M059J (cell line): ENCODE results near the gene LCA5L. TPM values are rescaled to one million over a fixed set of nuclear protein-coding genes. Genes with fewer than 3 reads are reported as not detected.

Experiments
- DNase-seq: peaks from one replicate; pipeline ENCODE4 v3.0.0-alpha.2; 2012; ENCODE audit warnings: low read depth
- total RNA-seq: library from RNA; depleted of rRNA; stranded (reverse); fragments of >200 nt; shearing (Covaris generic); gene quantifications from 2 replicates; pipeline ENCODE4 v1.2.3, GENCODE V29; 2014; rRNA removed

The LCA5L gene
- total RNA-seq = 0.30 and 1.8 TPM in 2 replicates

GRCh38 chr21:39445321-39446269 lies at the start of gene LCA5L:
Gene LCA5L, minus strand, starts transcription at chr21:39445778. Its CDS starts 17,285 bp downstream, at chr21:39428493.
- DNase-seq = peak; percentile 93

DNA sequence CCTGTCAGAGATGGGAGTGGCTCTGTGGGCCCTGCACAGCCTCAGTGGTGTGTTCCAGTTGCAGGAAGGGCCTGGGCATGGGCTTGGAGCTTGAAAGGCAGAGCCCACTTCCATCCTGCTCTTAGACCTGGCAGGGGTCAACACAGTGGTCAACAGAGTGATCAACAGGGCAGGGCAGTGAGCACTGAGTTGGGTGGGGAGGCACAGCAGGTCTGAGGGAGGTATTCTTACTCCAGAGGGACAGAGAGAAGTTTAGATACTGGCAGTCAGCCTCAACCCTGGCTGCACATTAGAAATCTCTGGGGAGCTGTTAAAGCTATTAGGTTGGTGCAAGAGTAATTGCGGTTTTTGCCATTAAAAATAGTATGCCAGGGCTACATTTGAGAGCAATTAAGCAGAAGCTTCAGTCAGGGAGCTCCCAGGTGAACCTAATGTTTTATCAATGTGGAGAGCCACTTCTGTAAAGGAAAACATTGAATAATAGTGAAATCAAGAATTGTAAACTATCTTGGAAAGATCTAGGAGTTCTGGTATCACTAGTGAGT lies 43.9 kb upstream of the LCA5L start:
- no peak for DNase-seq

DNA sequence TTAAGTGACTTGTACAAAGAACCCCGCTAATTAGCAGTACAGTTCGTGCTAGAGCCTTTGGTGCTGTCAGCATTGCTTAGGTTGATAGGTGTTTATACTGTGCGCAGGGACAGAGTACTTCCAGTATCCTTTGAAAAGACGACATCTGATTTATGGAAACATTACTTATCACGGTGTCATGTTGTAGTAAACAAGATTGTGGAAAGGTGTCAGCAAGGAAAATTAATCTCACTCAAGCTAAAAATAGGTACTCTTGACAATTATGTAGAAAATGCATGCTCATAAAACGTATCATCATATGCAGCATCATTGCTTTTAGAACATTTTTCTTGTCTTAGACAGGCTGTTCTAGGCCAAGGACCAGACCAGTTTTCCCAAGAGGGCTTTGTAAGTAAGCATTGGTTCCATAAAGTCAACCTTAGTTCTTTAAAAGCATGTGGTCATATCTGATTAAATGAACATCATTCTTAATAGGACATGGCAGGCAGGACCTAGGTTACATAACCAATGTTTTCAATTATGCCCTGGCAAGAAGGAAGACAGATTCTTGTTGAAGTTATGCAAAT lies 39.2 kb upstream of the LCA5L start:
- no peak for DNase-seq

GRCh38 chr21:39483917-39484316 lies 38.3 kb upstream of the LCA5L start:
- peak; percentile 61 for DNase-seq

- no peak for DNase-seq
Observed at GRCh38 chr21:39481886-39482285, 36.3 kb upstream of the LCA5L start.

GRCh38 chr21:39480271-39480670 lies 34.7 kb upstream of the LCA5L start:
- DNase-seq = no peak

DNA sequence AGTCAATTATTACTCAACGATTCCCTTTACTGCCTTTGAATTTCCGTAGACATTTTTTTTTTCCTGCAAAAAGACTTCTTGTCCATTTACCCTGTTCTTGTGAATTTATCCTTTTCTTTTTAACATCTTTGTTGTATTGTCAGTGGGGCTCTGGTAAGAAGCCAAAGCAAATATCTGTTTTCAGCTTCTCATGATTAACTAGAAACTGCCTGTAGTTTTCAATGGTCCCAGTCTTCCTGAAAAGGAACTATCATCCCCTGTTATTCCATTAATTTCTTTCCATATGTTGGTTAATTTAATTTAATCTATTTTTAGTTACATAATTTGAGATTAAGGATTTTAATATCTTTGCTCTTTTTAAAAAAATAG lies 34.2 kb upstream of the LCA5L start:
- DNase-seq = no peak

GRCh38 chr21:39479164-39479813 lies 33.7 kb upstream of the LCA5L start:
- no peak for DNase-seq

DNA sequence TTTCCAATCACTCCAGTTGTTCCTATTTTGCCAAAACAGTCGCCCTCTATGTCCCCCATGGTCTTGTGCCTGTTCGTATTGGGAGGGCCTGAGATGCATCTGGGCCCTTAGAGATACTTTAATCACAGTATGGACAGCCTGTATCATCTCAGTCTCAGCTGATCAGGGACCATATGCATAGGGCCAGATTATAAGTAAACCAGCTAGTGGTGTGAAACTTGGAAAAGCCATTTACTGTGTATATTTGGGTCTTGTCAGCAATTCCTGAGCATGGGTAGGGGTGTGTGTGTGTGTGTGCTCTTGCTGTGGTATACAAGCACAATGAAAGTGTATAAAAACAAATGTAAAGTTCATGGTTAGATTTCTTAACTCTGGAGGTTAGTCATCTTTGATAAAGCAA lies 29.0 kb upstream of the LCA5L start:
- no peak for DNase-seq

DNA sequence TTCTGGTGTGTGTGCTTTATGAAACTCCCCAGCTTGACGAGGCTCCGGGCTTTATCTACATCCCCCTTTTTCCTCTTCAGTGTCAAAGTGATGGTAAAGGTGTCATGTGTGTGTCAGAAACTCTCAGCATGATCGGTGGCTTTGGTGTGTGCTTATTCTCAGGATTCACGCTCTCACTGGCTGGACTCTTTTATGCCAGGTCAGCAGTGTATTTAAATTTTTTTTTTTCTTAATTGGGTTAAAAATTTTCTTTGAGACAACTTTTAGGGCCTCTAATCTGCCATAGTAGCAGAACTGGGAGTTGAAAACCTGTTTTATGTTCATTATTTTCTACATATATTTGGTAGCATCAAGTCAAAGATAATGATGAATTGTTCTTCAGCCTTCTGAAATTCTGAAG lies 27.2 kb upstream of the LCA5L start:
- DNase-seq = no peak

GRCh38 chr21:39471598-39471997 lies 26.0 kb upstream of the LCA5L start:
- no peak for DNase-seq

GRCh38 chr21:39468559-39468958 lies 23.0 kb upstream of the LCA5L start:
- no peak for DNase-seq

GRCh38 chr21:39467746-39468145 lies 22.2 kb upstream of the LCA5L start:
- DNase-seq = no peak

GRCh38 chr21:39466584-39466983 lies 21.0 kb upstream of the LCA5L start:
- DNase-seq = no peak

DNA sequence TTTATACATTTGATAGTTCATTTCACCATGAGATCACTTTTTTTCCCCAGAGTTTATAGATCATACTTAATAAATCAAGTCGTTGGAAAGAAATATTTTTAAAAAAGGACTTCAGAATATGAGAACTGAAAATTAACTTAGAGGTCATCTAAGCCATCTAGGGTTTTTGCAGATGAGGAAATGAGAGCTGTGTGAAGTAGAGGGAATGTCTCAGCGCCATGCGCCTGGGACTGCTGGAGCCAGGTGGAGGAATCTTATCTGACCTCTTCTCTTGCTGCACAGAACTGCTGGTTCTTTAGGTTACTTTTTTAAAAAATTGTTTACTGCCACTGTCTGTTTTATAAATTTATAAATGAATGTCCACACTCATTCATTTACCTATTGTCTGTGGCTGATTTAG lies 17.7 kb upstream of the LCA5L start:
- DNase-seq = no peak

DNA sequence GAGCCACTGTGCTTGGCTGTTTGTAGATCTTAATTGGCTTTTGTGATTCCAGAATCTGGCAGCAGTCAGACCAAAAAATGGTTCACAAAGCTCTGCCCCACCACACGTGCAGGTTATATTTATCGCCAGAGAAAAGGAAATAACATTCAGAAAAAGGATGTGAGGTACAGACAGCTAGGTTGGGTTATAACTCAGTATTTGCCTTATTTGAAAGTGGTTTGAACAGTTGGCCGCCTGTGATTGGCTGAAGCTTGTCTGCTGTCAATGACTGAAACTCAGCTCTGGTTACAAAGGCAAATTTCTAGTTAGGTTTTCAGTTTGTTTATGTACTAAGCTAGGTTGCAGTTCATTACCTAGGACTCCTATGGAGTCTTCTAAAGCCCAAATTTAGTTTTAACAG lies 15.8 kb upstream of the LCA5L start:
- DNase-seq = no peak

GRCh38 chr21:39456665-39457064 lies 11.1 kb upstream of the LCA5L start:
- peak; percentile 5 for DNase-seq

DNA sequence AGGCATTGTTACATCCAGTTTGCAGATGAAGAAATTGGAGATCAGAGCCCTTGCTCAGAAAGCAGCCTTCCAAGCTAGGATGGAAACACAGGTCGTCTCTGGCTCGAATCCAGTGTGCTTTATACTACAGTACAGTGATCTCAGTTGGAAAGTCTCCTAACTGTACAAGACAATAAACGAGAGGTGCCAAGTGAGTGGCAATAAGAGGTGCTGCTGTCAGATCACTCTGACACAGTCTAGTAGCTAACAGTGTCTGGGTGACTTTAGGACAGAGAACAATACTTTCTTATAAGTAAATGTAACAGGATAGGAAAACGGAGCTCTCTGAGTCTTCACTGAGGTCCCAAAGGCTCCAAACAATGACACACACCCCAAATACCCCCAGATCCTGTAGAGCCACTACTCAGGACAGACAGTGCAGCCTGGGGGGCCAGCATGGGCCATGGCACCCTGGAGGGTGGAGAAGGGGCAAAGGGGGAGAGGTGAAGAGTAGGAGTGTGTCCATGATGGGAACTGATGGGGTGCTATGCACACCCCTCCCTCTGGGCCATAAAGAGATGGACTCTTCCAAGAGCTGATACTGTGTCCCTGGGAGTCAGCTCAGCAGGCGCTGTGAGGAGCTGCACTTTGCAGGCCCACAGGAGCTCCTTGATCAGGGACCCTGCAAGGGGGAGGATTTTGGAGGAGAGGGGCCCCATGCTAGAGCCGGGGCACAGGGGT lies 9.5 kb upstream of the LCA5L start:
- no peak for DNase-seq

DNA sequence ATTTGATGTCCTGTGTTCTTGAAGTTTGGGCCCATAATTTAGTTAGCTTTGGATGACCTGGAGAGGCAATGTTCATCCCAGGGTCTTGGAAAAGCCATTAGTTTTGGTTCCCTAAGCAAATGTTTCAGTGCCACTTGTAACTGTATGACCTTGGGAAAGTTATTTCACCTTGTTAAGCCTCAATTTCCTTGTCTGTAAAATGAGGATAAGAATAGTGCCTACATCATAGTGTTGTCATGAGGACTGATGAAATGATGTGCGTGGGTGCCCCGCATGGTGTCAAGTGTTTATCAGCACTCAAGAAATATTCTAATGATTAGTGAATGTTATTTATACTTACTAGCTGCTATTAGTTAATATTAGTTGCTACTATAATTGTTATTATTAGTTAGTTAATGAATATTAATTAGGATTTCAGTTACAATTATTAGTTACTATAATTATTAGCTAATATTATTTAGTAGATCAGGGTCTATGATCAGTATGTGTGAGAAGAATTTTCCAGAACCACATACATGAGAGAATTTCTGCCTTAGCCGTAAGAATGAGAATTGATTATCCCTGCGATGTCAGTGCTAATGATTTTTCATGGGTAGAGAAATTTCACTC lies 8.1 kb upstream of the LCA5L start:
- DNase-seq = no peak

DNA sequence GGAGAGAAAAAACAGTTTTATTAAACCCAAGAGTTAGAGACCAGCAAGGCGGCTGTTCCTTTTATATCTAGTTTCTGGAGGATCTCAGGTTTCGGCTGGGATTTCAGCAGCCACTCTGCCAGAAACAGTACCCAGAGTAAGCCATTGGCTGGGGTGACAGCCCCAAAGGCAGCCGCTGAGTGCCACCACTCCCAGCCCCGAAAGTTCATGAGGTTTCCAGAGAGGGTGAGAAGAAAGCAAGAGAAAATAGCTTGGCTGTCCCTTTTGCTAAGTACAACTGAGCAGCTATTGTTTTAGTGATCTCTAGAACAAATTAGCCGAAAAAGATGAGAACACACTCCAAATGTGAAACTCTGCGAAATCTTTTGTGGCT lies 7.4 kb upstream of the LCA5L start:
- DNase-seq = no peak

DNA sequence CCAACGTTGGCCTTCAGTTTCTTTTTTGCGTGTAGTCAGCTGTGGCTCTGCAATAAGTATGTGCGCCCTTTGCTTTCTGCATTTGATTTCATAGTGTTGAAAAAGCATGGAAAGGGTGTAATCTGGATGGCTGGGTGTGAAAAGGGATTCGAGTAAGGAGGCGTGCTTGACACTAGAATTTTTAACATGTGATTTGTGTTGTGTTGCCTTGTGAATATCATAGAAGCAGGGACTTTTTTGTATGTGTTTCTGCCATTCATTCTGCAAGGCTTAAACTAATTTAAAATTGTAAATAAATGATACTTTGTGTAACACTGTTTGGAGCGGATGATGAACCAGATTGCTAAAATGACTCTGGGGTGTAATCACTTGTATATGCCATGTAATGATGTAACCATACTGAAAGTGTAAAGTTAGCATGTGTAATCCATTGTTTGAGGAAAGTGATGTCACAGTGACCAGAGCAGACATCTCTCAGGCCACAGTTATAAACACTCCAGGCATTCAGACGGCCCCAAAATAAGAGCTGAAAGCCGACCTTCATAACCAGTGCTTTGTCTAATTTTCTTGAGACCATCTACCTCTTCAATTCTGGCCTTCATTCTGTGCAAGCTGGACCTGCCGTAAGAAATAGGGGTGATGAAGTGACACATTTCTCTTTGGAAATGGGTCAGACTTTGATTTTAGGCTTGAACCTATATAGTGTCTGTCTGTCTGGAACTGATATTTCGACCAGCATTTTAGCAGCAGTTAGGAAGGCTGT lies 6.8 kb upstream of the LCA5L start:
- peak; percentile 32 for DNase-seq
